GM10266 (cell line): ENCODE results near the gene ZDHHC14.

ENCODE experiments used
- DNase-seq: peaks from one replicate; pipeline ENCODE4 v3.0.0; 2012; ENCODE audit errors: extremely low spot score
- CTCF ChIP-seq: IDR thresholded peaks from 2 replicates; pipeline ENCODE4 v1.5.1; 2012; ENCODE audit warnings: mild to moderate bottlenecking, low read depth; ENCODE audit not compliant: control insufficient read depth, insufficient read depth; ENCODE audit errors: missing control alignments

Gene ZDHHC14

GRCh38 chr6:157724960-157725741 lies 344.2 kb downstream of the ZDHHC14 start:
- no peak for DNase-seq
- no peak for TF ChIP-seq CTCF

GRCh38 chr6:157725836-157726235 lies 344.8 kb downstream of the ZDHHC14 start:
- no peak for TF ChIP-seq CTCF
- no peak for DNase-seq

GRCh38 chr6:157726892-157727628 lies 346.1 kb downstream of the ZDHHC14 start:
- no peak for DNase-seq
- TF ChIP-seq CTCF = no peak
